Measurements from ENCODE around the gene KHDC4. TPM values are rescaled to one million over a fixed set of nuclear protein-coding genes. Genes with fewer than 3 reads are reported as not detected.

The KHDC4 gene
- total and polyA plus RNA-seq, 2 donors (not counting 3 experiments of a cell fraction or from before 2014, with no cell fraction given) = 47.9 to 54.1 TPM

- DNase-seq (ENCODE audit: low read depth, low spot score) = no peak
- peaks cover 0 to 3% of the 10 kb centered on the region in 2 experiments for H3K36me3 ChIP-seq (ENCODE audit: control insufficient read depth in 2 of 2, extremely low read depth in 1 of 2, insufficient read depth in 2 of 2, low read length in 2 of 2)
- no peak for FAIRE-seq
- no peak overlapping the region for H3K9ac ChIP-seq (replicated peaks; ENCODE audit: extremely low read depth, insufficient read depth, low read length)
- no peak overlapping the region for H2AFZ ChIP-seq (ENCODE audit: low read depth, low read length)
- H3K27me3 ChIP-seq (ENCODE audit: control insufficient read depth in 2 of 2, insufficient read depth in 2 of 2, low read length in 2 of 2) = no peaks in the 10 kb centered on the region
- ChIA-PET CTCF (interaction anchor here (0.6 kb wide), 1 partner anchor 39 kb away, joined by 3 read pairs; no protein-coding TSS in a partner anchor), POLR2A (no interaction called here)
- no peak for TF ChIP-seq POLR2AphosphoS5 (IDR thresholded peaks at IDR 0.05; ENCODE audit: insufficient read depth, low read depth, low read length)
- no peak for TF ChIP-seq JUN (IDR thresholded peaks at IDR 0.05; ENCODE audit: borderline replicate concordance, insufficient read depth, insufficient read length, low read depth)
- no peak for TF ChIP-seq EZH2 (IDR thresholded peaks at IDR 0.05; ENCODE audit: borderline replicate concordance, low read depth, low read length, severe bottlenecking)
- TF ChIP-seq CTCF (IDR thresholded peaks at IDR 0.05; ENCODE audit: extremely low read depth in 1 of 2, insufficient read depth in 1 of 2, low read depth in 1 of 2, low read length in 2 of 2) = no peak
- no peak for TF ChIP-seq MYC (IDR thresholded peaks at IDR 0.05; ENCODE audit: low read depth, low read length)
- no peak for TF ChIP-seq MAX (IDR thresholded peaks at IDR 0.05; ENCODE audit: insufficient read depth, insufficient read length)
- TF ChIP-seq POLR2A (IDR thresholded peaks at IDR 0.05; ENCODE audit: low read depth, low read length) = no peak
- TF ChIP-seq GATA2 (IDR thresholded peaks at IDR 0.05; ENCODE audit: insufficient read depth, insufficient read length, low read depth, low read length) = no peak
- intact Hi-C loops (cut with micrococcal nuclease) = no loop called here
- no TSS peak for BruUV-seq (replicated peaks)
- H3K4me3 ChIP-seq (replicated peaks in 1 of 3; ENCODE audit: insufficient read depth in 1 of 3, low read depth in 1 of 3, low read length in 3 of 3) = no peak overlapping the region
- no peaks in the 10 kb centered on the region for H4K20me1 ChIP-seq (replicated peaks; ENCODE audit: control insufficient read depth, extremely low read depth, insufficient read depth, low read length)
- H3K4me2 ChIP-seq (ENCODE audit: insufficient read depth, low read length) = no peak overlapping the region
- no peaks in the 10 kb centered on the region for H3K9me3 ChIP-seq (replicated peaks; ENCODE audit: control insufficient read depth, insufficient read depth, low read length)
- H3K79me2 ChIP-seq (ENCODE audit: control insufficient read depth, insufficient read depth, low read length) = peaks cover 2% of the 10 kb centered on the region
- no peaks in the 10 kb centered on the region for H3K9me1 ChIP-seq (replicated peaks; ENCODE audit: control insufficient read depth, extremely low read depth, insufficient read depth, low read length)
- dilution Hi-C loops (cut with MboI; ENCODE audit: extremely low pct_ligation_motif_present, low sequenced_read_pairs) = no loop called here
- no peaks in the 10 kb centered on the region for H3K4me1 ChIP-seq (ENCODE audit: control insufficient read depth, extremely low read depth, insufficient read depth, low read length)
- no peak overlapping the region for H3K27ac ChIP-seq (ENCODE audit: insufficient read depth, low read depth, low read length)
Observed at GRCh38 chr1:155867766-155868165, 66.4 kb downstream of the KHDC4 start.

Data from endothelial cell of umbilical vein (primary cell).